H9 (cell line): ENCODE results near the gene CCDC70. TPM values are rescaled to one million over a fixed set of nuclear protein-coding genes. Genes with fewer than 3 reads are reported as not detected.

Source experiments
- DNase-seq: peaks from one replicate; pipeline ENCODE4 v3.0.0-alpha.2; 2017
- H2AFZ ChIP-seq: one replicate; pipeline ENCODE4 v1.6.1; 2013; ENCODE audit warnings: mild to moderate bottlenecking, low read length, control low read depth, moderate library complexity
- H2AK5ac ChIP-seq: 2 replicates; pipeline ENCODE4 v1.6.1; 2013; ENCODE audit warnings: low read length, control low read depth, mixed read lengths; ENCODE audit not compliant: insufficient read length
- H2BK120ac ChIP-seq: one replicate; pipeline ENCODE4 v1.6.1; 2013; ENCODE audit warnings: low read depth, mild to moderate bottlenecking, low read length, control low read depth, inconsistent platforms; ENCODE audit not compliant: poor library complexity, severe bottlenecking
- H2BK12ac ChIP-seq: 2 replicates; pipeline ENCODE4 v1.6.1; 2013; ENCODE audit warnings: low read length, control low read depth, mixed read lengths, low read depth; ENCODE audit not compliant: insufficient read length
- H2BK15ac ChIP-seq: 2 replicates; pipeline ENCODE4 v1.6.1; 2013; ENCODE audit warnings: low read depth, low read length, control low read depth
- H2BK20ac ChIP-seq: one replicate; pipeline ENCODE4 v1.6.1; 2013; ENCODE audit warnings: low read depth, mild to moderate bottlenecking, low read length, control low read depth, inconsistent platforms; ENCODE audit not compliant: poor library complexity, severe bottlenecking
- H2BK5ac ChIP-seq: 2 replicates; pipeline ENCODE4 v1.6.1; 2013; ENCODE audit warnings: low read length, control low read depth, mixed read lengths; ENCODE audit not compliant: insufficient read length
- H3K14ac ChIP-seq: 2 replicates; pipeline ENCODE4 v1.6.1; 2013; ENCODE audit warnings: low read length, control low read depth; ENCODE audit not compliant: insufficient read depth
- H3K18ac ChIP-seq: 2 replicates; pipeline ENCODE4 v1.6.1; 2013; ENCODE audit warnings: low read depth, mild to moderate bottlenecking, mixed read lengths, low read length, control low read depth; ENCODE audit not compliant: insufficient read length
- H3K23ac ChIP-seq: 2 replicates; pipeline ENCODE4 v1.6.1; 2013; ENCODE audit warnings: low read length, control low read depth, mixed read lengths, low read depth; ENCODE audit not compliant: insufficient read length
- H3K23me2 ChIP-seq: 2 replicates; pipeline ENCODE4 v1.6.1; 2013; ENCODE audit warnings: low read depth, mild to moderate bottlenecking, mixed read lengths, low read length, control low read depth; ENCODE audit not compliant: insufficient read length, poor library complexity, severe bottlenecking
- H3K27ac ChIP-seq: 2 replicates; pipeline ENCODE4 v1.5.1; 2013; ENCODE audit warnings: low read length, control low read depth, mixed read lengths, low read depth; ENCODE audit not compliant: insufficient read length
- H3K27me3 ChIP-seq: 2 replicates; pipeline ENCODE4 v1.6.1; 2013; ENCODE audit warnings: low read length, control low read depth, inconsistent platforms; ENCODE audit not compliant: insufficient read depth
- H3K4ac ChIP-seq: 2 replicates; pipeline ENCODE4 v1.6.1; 2013; ENCODE audit warnings: low read depth, mild to moderate bottlenecking, control low read depth, inconsistent platforms, low read length, moderate library complexity
- H3K4me1 ChIP-seq: 2 replicates; pipeline ENCODE4 v1.6.1; 2013; ENCODE audit warnings: low read length, control low read depth, inconsistent platforms; ENCODE audit not compliant: insufficient read depth
- H3K4me2 ChIP-seq: 2 replicates; pipeline ENCODE4 v1.6.1; 2013; ENCODE audit warnings: low read length, control low read depth, mixed read lengths; ENCODE audit not compliant: insufficient read length, insufficient read depth
- H3K56ac ChIP-seq: 2 replicates; pipeline ENCODE4 v1.6.1; 2013; ENCODE audit warnings: low read depth, mild to moderate bottlenecking, mixed read lengths, low read length, control low read depth; ENCODE audit not compliant: insufficient read length
- H3K79me1 ChIP-seq: 2 replicates; pipeline ENCODE4 v1.6.1; 2013; ENCODE audit warnings: low read depth, mild to moderate bottlenecking, moderate library complexity, low read length, control low read depth, inconsistent platforms; ENCODE audit not compliant: insufficient read depth, poor library complexity, severe bottlenecking
- H3K79me2 ChIP-seq: 2 replicates; pipeline ENCODE4 v1.6.1; 2013; ENCODE audit warnings: low read length, control low read depth, inconsistent platforms; ENCODE audit not compliant: insufficient read depth
- H3K9ac ChIP-seq: 2 replicates; pipeline ENCODE4 v1.6.1; 2013; ENCODE audit warnings: low read length, control low read depth, mixed read lengths; ENCODE audit not compliant: insufficient read length; ENCODE audit errors: extremely low read depth
- H3K9me3 ChIP-seq: one replicate; pipeline ENCODE4 v1.6.1; 2013; ENCODE audit warnings: low read depth, low read length, inconsistent platforms; ENCODE audit not compliant: control insufficient read depth
- H3T11ph ChIP-seq: one replicate; pipeline ENCODE4 v1.6.1; 2013; ENCODE audit warnings: mild to moderate bottlenecking, low read length, control low read depth, inconsistent platforms
- H4K20me1 ChIP-seq: one replicate; pipeline ENCODE4 v1.6.1; 2013; ENCODE audit not compliant: control insufficient read depth, insufficient read length, insufficient read depth
- H4K5ac ChIP-seq: 2 replicates; pipeline ENCODE4 v1.6.1; 2013; ENCODE audit warnings: low read depth, mild to moderate bottlenecking, mixed read lengths, low read length, control low read depth; ENCODE audit not compliant: insufficient read length
- H4K8ac ChIP-seq: replicated peaks from 2 replicates; pipeline ENCODE4 v1.6.1; 2013; ENCODE audit warnings: low read length, control low read depth, mixed read lengths, low read depth; ENCODE audit not compliant: insufficient read length
- H4K91ac ChIP-seq: 2 replicates; pipeline ENCODE4 v1.6.1; 2013; ENCODE audit warnings: low read depth, mild to moderate bottlenecking, moderate library complexity, mixed read lengths, low read length, control low read depth; ENCODE audit not compliant: insufficient read length
- H3K27ac Mint-ChIP-seq, 3 experiments: 2 replicates in 2 of 3; 3 replicates in 1 of 3; pipeline ENCODE4 v1.8.0; 2020 to 2021; ENCODE audit warnings: mixed read lengths in 3 of 3, mild to moderate bottlenecking in 1 of 3, moderate library complexity in 1 of 3
- H3K27me3 Mint-ChIP-seq: 2 replicates; pipeline ENCODE4 v1.8.0; 2021; ENCODE audit warnings: low read depth, mild to moderate bottlenecking, moderate library complexity, mixed read lengths
- H3K36me3 Mint-ChIP-seq, 3 experiments: 2 replicates in 2 of 3; 3 replicates in 1 of 3; pipeline ENCODE4 v1.8.0; 2020 to 2021; ENCODE audit warnings: low read depth in 3 of 3, mixed read lengths in 3 of 3; ENCODE audit not compliant: insufficient read depth in 1 of 3
- H3K4me1 Mint-ChIP-seq, 2 experiments: 2 replicates each; pipeline ENCODE4 v1.8.0; 2020; ENCODE audit warnings: mixed read lengths in 2 of 2
- H3K4me3 Mint-ChIP-seq, 2 experiments: 2 replicates in 1 of 2; 3 replicates in 1 of 2; pipeline ENCODE4 v1.8.0; 2020 to 2021; ENCODE audit warnings: mild to moderate bottlenecking in 2 of 2, mixed read lengths in 2 of 2, moderate library complexity in 1 of 2
- H3K9me3 Mint-ChIP-seq, 2 experiments: 2 replicates in 1 of 2; 3 replicates in 1 of 2; pipeline ENCODE4 v1.8.0; 2020; ENCODE audit warnings: mild to moderate bottlenecking in 2 of 2, mixed read lengths in 2 of 2, moderate library complexity in 1 of 2
- WGBS: extraction: QIAGEN DNeasy Blood & Tissue Kit; methylation state at CpG from one replicate; pipeline ENCODE4 v1.1.7; 2013; ENCODE audit warnings: missing lambda C conversion rate, low lambda C conversion rate, mixed read lengths; ENCODE audit not compliant: insufficient read length; ENCODE audit errors: extremely low coverage; 5-methylcytosine and 5-hydroxymethylcytosine counted together
- total RNA-seq: library from RNA; stranded (reverse); gene quantifications from 2 replicates; pipeline ENCODE4 v1.2.1, GENCODE V29; 2021
- TF ChIP-seq, protein P1 (sequence below): fragments of 200-600 bp; sonication (generic); conservative IDR thresholded peaks from 3 replicates; pipeline ENCODE4 v1.8.0; 2021; ENCODE audit warnings: antibody characterized with exemption, mild to moderate bottlenecking

The CCDC70 gene
- total RNA-seq, 1 experiment from 2014 or later: not detected

DNA sequence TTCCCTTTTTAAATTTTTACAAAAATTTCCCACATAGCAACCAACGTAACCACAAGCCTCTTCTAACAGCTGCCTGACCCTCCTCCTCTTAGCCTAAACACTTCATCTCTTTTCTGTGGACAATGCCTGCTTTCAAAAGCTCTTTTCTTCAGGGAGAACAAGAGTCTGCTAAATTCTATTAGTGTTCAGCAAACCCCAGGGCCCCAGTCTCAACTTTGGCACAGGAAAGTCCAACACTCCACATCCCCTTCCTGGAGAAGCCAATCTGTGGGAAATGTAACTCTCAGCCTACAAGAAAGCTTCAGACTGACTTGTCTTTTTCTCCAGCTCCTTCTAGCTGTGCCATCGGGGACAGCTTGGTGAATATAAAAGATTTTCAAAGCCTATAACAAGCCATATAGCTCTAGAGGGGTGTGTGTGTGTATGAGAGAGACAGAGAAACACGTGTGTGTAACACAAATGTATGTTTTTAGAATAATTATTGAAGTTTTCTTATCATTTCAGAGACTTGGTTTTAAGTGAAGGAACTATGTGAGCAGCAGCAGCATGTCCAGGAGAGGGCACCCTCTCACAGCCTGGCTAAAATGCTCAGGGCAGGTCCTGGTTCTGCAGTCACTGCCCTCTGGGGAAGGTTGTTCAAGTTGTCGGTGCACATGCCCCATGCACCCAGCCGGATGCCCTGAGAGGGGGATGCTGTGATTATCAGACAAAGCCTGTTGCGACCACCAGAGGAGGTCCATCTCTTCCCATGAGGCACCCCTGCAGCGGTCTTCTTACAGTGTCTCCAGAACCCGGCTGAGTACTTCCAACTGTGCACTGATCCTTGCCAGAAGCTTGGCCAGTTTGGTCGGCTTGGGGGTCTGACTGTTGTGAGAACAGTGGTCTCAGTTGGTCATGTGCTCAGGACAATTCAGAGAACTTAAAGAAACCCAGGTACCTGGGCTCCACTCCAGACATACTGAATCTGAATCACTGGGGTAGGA, 34.4 kb downstream of the CCDC70 start:
- H3K9ac ChIP-seq: no peak overlapping the region
- no peak overlapping the region for H2BK120ac ChIP-seq
- no peak overlapping the region for H3K14ac ChIP-seq
- TF ChIP-seq, protein P1, sequence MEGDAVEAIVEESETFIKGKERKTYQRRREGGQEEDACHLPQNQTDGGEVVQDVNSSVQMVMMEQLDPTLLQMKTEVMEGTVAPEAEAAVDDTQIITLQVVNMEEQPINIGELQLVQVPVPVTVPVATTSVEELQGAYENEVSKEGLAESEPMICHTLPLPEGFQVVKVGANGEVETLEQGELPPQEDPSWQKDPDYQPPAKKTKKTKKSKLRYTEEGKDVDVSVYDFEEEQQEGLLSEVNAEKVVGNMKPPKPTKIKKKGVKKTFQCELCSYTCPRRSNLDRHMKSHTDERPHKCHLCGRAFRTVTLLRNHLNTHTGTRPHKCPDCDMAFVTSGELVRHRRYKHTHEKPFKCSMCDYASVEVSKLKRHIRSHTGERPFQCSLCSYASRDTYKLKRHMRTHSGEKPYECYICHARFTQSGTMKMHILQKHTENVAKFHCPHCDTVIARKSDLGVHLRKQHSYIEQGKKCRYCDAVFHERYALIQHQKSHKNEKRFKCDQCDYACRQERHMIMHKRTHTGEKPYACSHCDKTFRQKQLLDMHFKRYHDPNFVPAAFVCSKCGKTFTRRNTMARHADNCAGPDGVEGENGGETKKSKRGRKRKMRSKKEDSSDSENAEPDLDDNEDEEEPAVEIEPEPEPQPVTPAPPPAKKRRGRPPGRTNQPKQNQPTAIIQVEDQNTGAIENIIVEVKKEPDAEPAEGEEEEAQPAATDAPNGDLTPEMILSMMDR: peak; percentile 89
- no peak overlapping the region for H3K18ac ChIP-seq
- no peaks in the 10 kb centered on the region for H3K9me3 ChIP-seq
- no peak overlapping the region for H4K8ac ChIP-seq
- no peak overlapping the region for H2AK5ac ChIP-seq
- H3K23ac ChIP-seq: no peak overlapping the region
- H3K4me1 ChIP-seq: no peaks in the 10 kb centered on the region
- no peak overlapping the region for H2BK20ac ChIP-seq
- no peak overlapping the region for H2BK15ac ChIP-seq
- no peaks in the 10 kb centered on the region for H3K9me3 Mint-ChIP-seq
- H3K4me2 ChIP-seq: no peak overlapping the region
- no peaks in the 10 kb centered on the region; the same call in 1 of the 2 replicates for H3K27me3 ChIP-seq
- no peak overlapping the region for H3K27ac ChIP-seq
- H3K36me3 Mint-ChIP-seq: no peaks in the 10 kb centered on the region
- no CpG with 5 or more reads among the region's 9 CpGs for WGBS
- no peak overlapping the region for H3K4me3 Mint-ChIP-seq
- no peak overlapping the region for H3K56ac ChIP-seq
- no peak overlapping the region for H4K91ac ChIP-seq
- H3K79me1 ChIP-seq: no peaks in the 10 kb centered on the region
- H3K79me2 ChIP-seq: no peaks in the 10 kb centered on the region
- no peak overlapping the region for H2BK5ac ChIP-seq
- H3T11ph ChIP-seq: no peak overlapping the region
- H3K4me1 Mint-ChIP-seq: peaks cover 9 to 14% of the 10 kb centered on the region in 2 experiments
- H3K4ac ChIP-seq: no peak overlapping the region
- no peak overlapping the region for H4K5ac ChIP-seq
- no peaks in the 10 kb centered on the region for H3K23me2 ChIP-seq
- H2BK12ac ChIP-seq: no peak overlapping the region
- H4K20me1 ChIP-seq: no peaks in the 10 kb centered on the region
- no peaks in the 10 kb centered on the region; the same call in none of the 2 replicates for H3K27me3 Mint-ChIP-seq
- DNase-seq: peak; percentile 68
- H3K27ac Mint-ChIP-seq: no peak overlapping the region; a peak in 2 of 7 replicates
- no peak overlapping the region for H2AFZ ChIP-seq
